ENCODE results near the gene ZNF275. TPM values are rescaled to one million over a fixed set of nuclear protein-coding genes. Genes with fewer than 3 reads are reported as not detected.

Gene ZNF275
- polyA plus RNA-seq, 1 donor from 2014 or later = 6.0 TPM

GRCh38 chrX:153304988-153305736, 28.8 kb upstream of the ZNF275 start:
- Histone ChIP-seq H3K79me2 (replicated peaks; ENCODE audit: insufficient read depth, low read length) (no peaks in the 10 kb centered on the region), H3F3A (ENCODE audit: insufficient read depth, low read length, poor library complexity, severe bottlenecking) (no peaks in the 10 kb centered on the region), H3K27ac (ENCODE audit: low read length) (no peak overlapping the region), H2AFZ (ENCODE audit: low read depth, low read length) (no peak overlapping the region), H3K36me3 (ENCODE audit: insufficient read depth, low read length) (no peaks in the 10 kb centered on the region), H3K4me2 (ENCODE audit: low read length) (no peak overlapping the region), H3K9me3 (ENCODE audit: low read length) (no peaks in the 10 kb centered on the region), H4K20me1 (ENCODE audit: insufficient read depth) (no peaks in the 10 kb centered on the region), H3K9me2 (ENCODE audit: insufficient read depth, low read length) (no peaks in the 10 kb centered on the region), H3K9ac (ENCODE audit: low read length) (no peak overlapping the region), H3K4me3 (ENCODE audit: low read length) (no peak overlapping the region), H3K27me3 (ENCODE audit: insufficient read depth, low read depth, low read length) (no peaks in the 10 kb centered on the region)
- TF ChIP-seq POLR2AphosphoS5 (IDR thresholded peaks at IDR 0.05) = no peak
- no peak for TF ChIP-seq TAF1 (IDR thresholded peaks at IDR 0.05; ENCODE audit: low read depth)
- TF ChIP-seq CTCF (IDR thresholded peaks at IDR 0.05; ENCODE audit: poor library complexity, severe bottlenecking) = no peak
- no peak for TF ChIP-seq RAD21 (conservative IDR thresholded peaks at IDR 0.05)
- TF ChIP-seq EP300 (conservative IDR thresholded peaks at IDR 0.05; ENCODE audit: poor library complexity, severe bottlenecking) = no peak
- TF ChIP-seq SMC3 (conservative IDR thresholded peaks at IDR 0.05; ENCODE audit: poor library complexity) = no peak
- TF ChIP-seq REST (IDR thresholded peaks at IDR 0.05; ENCODE audit: borderline replicate concordance) = no peak
- TF ChIP-seq EZH2 (IDR thresholded peaks at IDR 0.05; ENCODE audit: borderline replicate concordance, insufficient read depth, low read length, poor library complexity, severe bottlenecking) = no peak
- TF ChIP-seq MXI1 (conservative IDR thresholded peaks at IDR 0.05; ENCODE audit: poor library complexity, severe bottlenecking) = no peak

GRCh38 chrX:153305972-153306371, 28.0 kb upstream of the ZNF275 start:
- H3K9ac ChIP-seq (ENCODE audit: low read length) = no peak overlapping the region
- no peaks in the 10 kb centered on the region for H3K79me2 ChIP-seq (replicated peaks; ENCODE audit: insufficient read depth, low read length)
- no peaks in the 10 kb centered on the region for H3K27me3 ChIP-seq (ENCODE audit: insufficient read depth, low read depth, low read length)
- H3K36me3 ChIP-seq (ENCODE audit: insufficient read depth, low read length) = no peaks in the 10 kb centered on the region
- H3K9me3 ChIP-seq (ENCODE audit: low read length) = no peaks in the 10 kb centered on the region
- H3K4me2 ChIP-seq (ENCODE audit: low read length) = no peak overlapping the region
- TF ChIP-seq MXI1 (conservative IDR thresholded peaks at IDR 0.05; ENCODE audit: poor library complexity, severe bottlenecking) = no peak
- TF ChIP-seq SMC3 (conservative IDR thresholded peaks at IDR 0.05; ENCODE audit: poor library complexity) = no peak
- TF ChIP-seq RAD21 (conservative IDR thresholded peaks at IDR 0.05) = no peak
- no peak for TF ChIP-seq REST (IDR thresholded peaks at IDR 0.05; ENCODE audit: borderline replicate concordance)
- TF ChIP-seq POLR2AphosphoS5 (IDR thresholded peaks at IDR 0.05) = no peak
- no peak for TF ChIP-seq CTCF (IDR thresholded peaks at IDR 0.05; ENCODE audit: poor library complexity, severe bottlenecking)
- TF ChIP-seq TAF1 (IDR thresholded peaks at IDR 0.05; ENCODE audit: low read depth) = no peak
- TF ChIP-seq EP300 (conservative IDR thresholded peaks at IDR 0.05; ENCODE audit: poor library complexity, severe bottlenecking) = no peak
- TF ChIP-seq EZH2 (IDR thresholded peaks at IDR 0.05; ENCODE audit: borderline replicate concordance, insufficient read depth, low read length, poor library complexity, severe bottlenecking) = no peak
- no peaks in the 10 kb centered on the region for H3K9me2 ChIP-seq (ENCODE audit: insufficient read depth, low read length)
- H3K4me3 ChIP-seq (ENCODE audit: low read length) = no peak overlapping the region
- H4K20me1 ChIP-seq (ENCODE audit: insufficient read depth) = no peaks in the 10 kb centered on the region
- H3K27ac ChIP-seq (ENCODE audit: low read length) = no peak overlapping the region
- no peaks in the 10 kb centered on the region for H3F3A ChIP-seq (ENCODE audit: insufficient read depth, low read length, poor library complexity, severe bottlenecking)
- H2AFZ ChIP-seq (ENCODE audit: low read depth, low read length) = no peak overlapping the region
